ENCODE measurements around the gene OR2Y1. TPM values are rescaled to one million over a fixed set of nuclear protein-coding genes. Genes with fewer than 3 reads are reported as not detected.
A peak's percentile ranks its signal among the peaks of the same experiment; 100 is the strongest.
"Not testable (repeated sequence)": the region's sequence is repeated elsewhere in the genome, so short reads cannot be mapped to it uniquely, and the experiment has no call there.

Gene OR2Y1
- total RNA-seq, 2 donors from 2014 or later = not detected

DNA sequence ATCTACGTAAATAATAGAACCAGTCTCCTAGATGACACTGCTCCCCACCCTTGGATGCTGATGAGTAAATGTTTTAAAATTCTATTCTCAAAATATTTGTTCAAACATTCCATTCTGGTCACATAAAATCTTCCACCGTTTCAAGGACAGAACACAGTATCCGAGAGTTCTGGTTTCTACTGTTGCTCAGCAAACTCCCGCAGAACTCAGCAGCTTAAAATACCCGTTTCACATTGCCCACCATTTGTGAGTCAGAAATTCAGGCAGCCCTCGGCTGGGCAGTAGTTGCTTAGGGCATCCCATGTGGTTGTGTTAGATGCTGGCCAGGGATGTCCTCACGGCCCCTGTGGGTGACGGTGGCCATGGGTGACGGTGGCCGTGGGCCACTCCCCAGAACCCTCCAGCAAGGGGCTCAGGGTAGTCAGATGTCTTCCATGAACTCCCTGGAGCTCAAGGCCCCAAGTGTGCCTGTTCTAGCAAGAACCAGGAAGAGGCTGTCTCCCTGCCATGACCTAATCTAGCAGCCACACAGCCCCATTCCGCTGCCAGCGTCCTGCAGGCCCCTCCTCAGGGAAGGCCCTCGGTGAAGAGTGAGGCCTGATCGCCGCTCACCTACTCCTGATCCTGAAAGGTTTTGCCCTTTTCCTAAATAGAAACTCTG, 45.4 kb upstream of the OR2Y1 start:
- Histone ChIP-seq H3K4me1 (ENCODE audit: control insufficient read depth in 1 of 2, low read depth in 2 of 2) (peaks cover 26 to 37% of the 10 kb centered on the region in 2 donors), H3K27me3 (replicated peaks; ENCODE audit: insufficient read depth) (no peaks in the 10 kb centered on the region), H3K4me3 (peak overlapping the region; percentile 46)

DNA sequence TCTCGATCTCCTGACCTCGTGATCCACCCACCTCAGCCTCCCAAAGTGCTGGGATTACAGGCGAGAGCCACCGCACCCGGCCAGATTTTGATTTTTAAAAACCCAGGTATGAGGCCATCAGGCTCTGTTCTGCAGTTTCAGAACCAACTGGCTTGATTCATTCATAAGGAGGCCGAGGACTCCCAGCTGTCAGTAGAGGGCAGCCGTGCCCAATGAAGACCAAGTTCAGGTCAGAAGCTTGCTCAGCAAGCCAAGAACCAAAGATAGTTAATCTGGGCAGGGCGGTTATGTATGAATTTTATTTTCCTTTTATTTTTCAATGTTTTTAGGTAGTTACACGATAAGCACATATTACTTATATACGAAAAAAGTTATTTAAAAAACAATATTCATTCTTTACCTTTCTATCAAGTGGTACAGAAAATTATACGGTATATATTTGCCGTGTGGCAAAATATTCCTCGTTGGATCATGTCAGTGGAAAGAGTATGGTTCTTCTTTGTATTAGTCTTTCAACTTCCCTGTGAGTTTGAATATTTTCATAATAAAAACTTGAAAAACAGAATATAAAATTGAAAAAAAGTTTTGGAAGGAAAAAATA, 44.7 kb upstream of the OR2Y1 start:
- no peak overlapping the region for H3K4me3 ChIP-seq

More for the DNA sequence above, 45.4 kb upstream of the OR2Y1 start:
- DNase-seq (ENCODE audit: low spot score) (no peak), ATAC-seq (ENCODE audit: insufficient number of reproducible peaks, low FRiP score, low read depth) (peak; percentile 47)
- Histone ChIP-seq H3K36me3 (peaks cover 17% of the 10 kb centered on the region), H3K9me3 (no peaks in the 10 kb centered on the region), H3K27ac (peak overlapping the region; percentile 80 to 89)
- TF ChIP-seq, protein P1, sequence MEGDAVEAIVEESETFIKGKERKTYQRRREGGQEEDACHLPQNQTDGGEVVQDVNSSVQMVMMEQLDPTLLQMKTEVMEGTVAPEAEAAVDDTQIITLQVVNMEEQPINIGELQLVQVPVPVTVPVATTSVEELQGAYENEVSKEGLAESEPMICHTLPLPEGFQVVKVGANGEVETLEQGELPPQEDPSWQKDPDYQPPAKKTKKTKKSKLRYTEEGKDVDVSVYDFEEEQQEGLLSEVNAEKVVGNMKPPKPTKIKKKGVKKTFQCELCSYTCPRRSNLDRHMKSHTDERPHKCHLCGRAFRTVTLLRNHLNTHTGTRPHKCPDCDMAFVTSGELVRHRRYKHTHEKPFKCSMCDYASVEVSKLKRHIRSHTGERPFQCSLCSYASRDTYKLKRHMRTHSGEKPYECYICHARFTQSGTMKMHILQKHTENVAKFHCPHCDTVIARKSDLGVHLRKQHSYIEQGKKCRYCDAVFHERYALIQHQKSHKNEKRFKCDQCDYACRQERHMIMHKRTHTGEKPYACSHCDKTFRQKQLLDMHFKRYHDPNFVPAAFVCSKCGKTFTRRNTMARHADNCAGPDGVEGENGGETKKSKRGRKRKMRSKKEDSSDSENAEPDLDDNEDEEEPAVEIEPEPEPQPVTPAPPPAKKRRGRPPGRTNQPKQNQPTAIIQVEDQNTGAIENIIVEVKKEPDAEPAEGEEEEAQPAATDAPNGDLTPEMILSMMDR (IDR thresholded peaks at IDR 0.05) = no peak

DNA sequence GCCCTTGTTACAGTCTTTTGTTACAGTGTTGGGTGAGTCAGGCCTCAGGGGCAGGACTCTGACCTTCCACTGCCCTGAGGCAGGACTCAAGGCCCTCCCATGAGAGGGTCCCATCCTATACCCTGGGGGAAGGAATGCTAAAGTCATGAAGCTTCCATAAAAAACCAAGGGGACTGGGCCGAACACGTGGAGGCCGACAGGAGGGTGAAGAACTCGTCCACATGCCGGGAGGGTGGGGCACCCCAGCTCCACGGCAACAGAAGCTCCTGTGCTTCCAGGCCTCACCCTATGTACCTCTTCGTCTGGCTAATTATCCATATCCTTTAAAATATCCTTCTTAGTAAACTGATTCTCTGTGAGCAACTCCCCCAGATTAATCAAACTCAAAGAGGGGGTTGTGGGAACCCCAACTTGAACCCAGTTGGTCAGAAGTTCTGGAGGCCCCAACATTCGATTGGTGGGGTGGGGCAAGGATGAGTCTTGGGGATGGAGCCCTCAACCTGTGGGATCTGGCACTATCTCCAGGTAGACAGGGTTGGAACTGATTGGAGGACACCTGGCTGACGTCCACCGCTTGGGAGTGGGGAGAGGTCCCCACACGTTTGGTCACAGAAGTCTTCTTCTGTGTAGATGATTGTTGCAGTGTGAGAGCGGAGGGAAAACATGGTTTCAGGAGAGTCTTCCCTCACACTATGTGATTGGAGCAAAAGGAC, 43.6 kb upstream of the OR2Y1 start:
- ATAC-seq (ENCODE audit: insufficient number of reproducible peaks, low FRiP score, low read depth) (no peak), DNase-seq (ENCODE audit: low spot score) (no peak)
- no peak overlapping the region for H3K4me3 ChIP-seq
- peaks cover 26 to 37% of the 10 kb centered on the region in 2 donors for H3K4me1 ChIP-seq (ENCODE audit: control insufficient read depth in 1 of 2, low read depth in 2 of 2)
- H3K9me3 ChIP-seq = no peaks in the 10 kb centered on the region
- H3K36me3 ChIP-seq = peaks cover 8% of the 10 kb centered on the region
- no peak overlapping the region for H3K27ac ChIP-seq
- no peaks in the 10 kb centered on the region for H3K27me3 ChIP-seq (replicated peaks; ENCODE audit: insufficient read depth)
- TF ChIP-seq, protein P1 (IDR thresholded peaks at IDR 0.05) = no peak

More for the DNA sequence above, 44.7 kb upstream of the OR2Y1 start:
- Histone ChIP-seq H3K4me1 (ENCODE audit: control insufficient read depth in 1 of 2, low read depth in 2 of 2) (peaks cover 26 to 37% of the 10 kb centered on the region in 2 donors), H3K36me3 (peaks cover 11% of the 10 kb centered on the region), H3K27me3 (replicated peaks; ENCODE audit: insufficient read depth) (no peaks in the 10 kb centered on the region), H3K9me3 (no peaks in the 10 kb centered on the region), H3K27ac (peak overlapping the region; percentile 80 to 89)
- DNase-seq (ENCODE audit: low spot score) = no peak
- TF ChIP-seq, protein P1 (IDR thresholded peaks at IDR 0.05) = peak; percentile 59
- peak; percentile 80 for ATAC-seq (ENCODE audit: insufficient number of reproducible peaks, low FRiP score, low read depth)

DNA sequence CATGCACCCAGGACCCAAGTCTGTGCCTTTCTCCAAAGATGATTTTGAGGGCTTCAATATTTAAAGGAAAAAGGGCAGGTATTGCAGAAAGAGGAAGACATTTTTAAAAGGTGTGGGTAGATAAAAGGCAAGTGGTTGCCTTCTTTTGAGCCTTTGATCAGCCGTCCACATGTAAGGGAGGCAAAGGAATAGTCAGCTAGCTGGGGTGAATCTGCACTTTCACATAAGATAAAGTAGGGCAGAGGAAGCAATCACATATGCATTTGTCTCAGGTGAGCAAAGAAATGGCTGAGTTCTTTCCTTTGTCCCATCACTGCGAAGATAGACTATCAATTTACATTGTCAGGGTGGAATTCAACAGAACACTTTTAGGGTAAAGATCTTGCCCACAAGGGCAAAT, 42.9 kb upstream of the OR2Y1 start:
- Histone ChIP-seq H3K9me3 (no peaks in the 10 kb centered on the region), H3K27me3 (replicated peaks; ENCODE audit: insufficient read depth) (no peaks in the 10 kb centered on the region), H3K4me1 (ENCODE audit: control insufficient read depth in 1 of 2, low read depth in 2 of 2) (peaks cover 24 to 31% of the 10 kb centered on the region in 2 donors), H3K27ac (no peak overlapping the region), H3K4me3 (no peak overlapping the region), H3K36me3 (peaks cover 2% of the 10 kb centered on the region)
- ATAC-seq (ENCODE audit: insufficient number of reproducible peaks, low FRiP score, low read depth) (no peak), DNase-seq (ENCODE audit: low spot score) (no peak)
- TF ChIP-seq, protein P1 (IDR thresholded peaks at IDR 0.05) = no peak

DNA sequence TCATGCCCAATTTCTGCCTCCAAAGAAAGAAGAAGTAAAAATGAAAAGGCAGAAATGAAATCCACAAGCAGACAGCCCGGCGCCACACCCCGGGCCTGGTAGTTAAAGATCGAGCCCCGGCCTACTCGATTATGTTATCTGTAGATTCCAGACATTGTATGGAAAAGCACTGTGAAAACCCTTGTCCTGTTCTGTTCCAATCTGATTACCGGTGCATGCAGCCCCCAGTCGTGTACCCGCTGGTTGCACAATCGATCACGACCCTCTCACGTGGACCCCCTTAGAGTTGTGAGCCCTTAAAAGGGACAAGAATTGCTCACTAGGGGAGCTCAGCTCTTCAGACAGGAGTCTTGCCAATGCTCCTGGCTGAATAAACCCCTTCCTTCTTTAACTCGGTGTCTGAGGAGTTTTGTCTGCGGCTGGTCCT, 42.1 kb upstream of the OR2Y1 start:
- H3K27ac ChIP-seq; ATAC-seq (ENCODE audit: insufficient number of reproducible peaks, low FRiP score, low read depth); H3K4me3 ChIP-seq; H3K36me3 ChIP-seq; H3K9me3 ChIP-seq; H3K27me3 ChIP-seq (replicated peaks; ENCODE audit: insufficient read depth); DNase-seq (ENCODE audit: low spot score): not testable (repeated sequence)
- H3K4me1 ChIP-seq (ENCODE audit: control insufficient read depth in 1 of 2, low read depth in 2 of 2) = peaks cover 17 to 23% of the 10 kb centered on the region in 2 donors
